ENCODE measurements around the gene RANBP9. TPM values are rescaled to one million over a fixed set of nuclear protein-coding genes. Genes with fewer than 3 reads are reported as not detected.

The RANBP9 gene
- total and polyA plus RNA-seq, 4 donors: 16.6 to 50.4 (median 25.5) TPM

GRCh38 chr6:13574571-13575376 lies 136.9 kb downstream of the RANBP9 start, which contains the start of gene SIRT5:
TSS of gene SIRT5 (plus strand) at chr6:13574601. CDS start at chr6:13584111, 9,510 bp downstream.
- Histone ChIP-seq H3K9ac (ENCODE audit: insufficient read depth in 1 of 2, low read length in 2 of 2) (peak within 1 kb of the TSS; percentile 48 to 59), H3K36me3 (ENCODE audit: control insufficient read depth in 4 of 4, insufficient read depth in 4 of 4, low read length in 4 of 4) (no peaks in the 10 kb centered on the region), H3K27ac (ENCODE audit: low read depth in 1 of 2, low read length in 1 of 2) (peak within 1 kb of the TSS; percentile 95 to 99), H3K4me3 (peak within 1 kb of the TSS; percentile 67), H3K4me1 (ENCODE audit: control insufficient read depth in 5 of 5, insufficient read depth in 5 of 5, low read length in 5 of 5) (peaks cover 0 to 10% (median 4%) of the 10 kb centered on the region in 5 donors), H3K27me3 (ENCODE audit: control insufficient read depth in 3 of 3, insufficient read depth in 3 of 3, low read length in 2 of 3) (no peaks in the 10 kb centered on the region), H3K9me3 (ENCODE audit: control insufficient read depth in 4 of 4, insufficient read depth in 3 of 4, low read length in 3 of 4) (no peaks in the 10 kb centered on the region)
- peak; percentile 73 for ATAC-seq (ENCODE audit: insufficient read depth, low FRiP score)
- TF ChIP-seq CTCF (IDR thresholded peaks at IDR 0.05; ENCODE audit: control extremely low read depth, extremely low read depth): no peak
- whole genome bisulfite sequencing, 2 donors: 0 to 1% methylated on average over 51 to 52 of the region's 52 CpGs
- DNase-seq: peak; percentile 78 to 83 (median 79)

GRCh38 chr6:13574149-13574570 lies 137.5 kb downstream of the RANBP9 start:
- ATAC-seq (ENCODE audit: insufficient read depth, low FRiP score): peak; percentile 95

GRCh38 chr6:13573669-13574110 lies 137.9 kb downstream of the RANBP9 start:
- Histone ChIP-seq H3K27me3 (ENCODE audit: control insufficient read depth in 3 of 3, insufficient read depth in 3 of 3, low read length in 2 of 3) (peaks cover 0 to 3% (median 0%) of the 10 kb centered on the region in 3 donors), H3K4me3 (peak overlapping the region; percentile 49), H3K9me3 (ENCODE audit: control insufficient read depth in 4 of 4, insufficient read depth in 3 of 4, low read length in 3 of 4) (no peaks in the 10 kb centered on the region), H3K36me3 (ENCODE audit: control insufficient read depth in 4 of 4, insufficient read depth in 4 of 4, low read length in 4 of 4) (no peaks in the 10 kb centered on the region), H3K9ac (ENCODE audit: insufficient read depth in 1 of 2, low read length in 2 of 2) (peak overlapping the region; percentile 47 to 59), H3K4me1 (ENCODE audit: control insufficient read depth in 5 of 5, insufficient read depth in 5 of 5, low read length in 5 of 5) (peaks cover 0 to 7% (median 4%) of the 10 kb centered on the region in 5 donors), H3K27ac (ENCODE audit: low read depth in 1 of 2, low read length in 1 of 2) (peak overlapping the region; percentile 76 to 99)
- 3 to 4% methylated on average over 14 of the region's 14 CpGs for WGBS, 2 donors
- DNase-seq (peak; percentile 46 to 54 (median 48)), ATAC-seq (ENCODE audit: insufficient read depth, low FRiP score) (no peak)
- no peak for TF ChIP-seq CTCF (IDR thresholded peaks at IDR 0.05; ENCODE audit: control extremely low read depth, extremely low read depth)

More at GRCh38 chr6:13574149-13574570, 137.5 kb downstream of the RANBP9 start:
- no peak overlapping the region for H3K9ac ChIP-seq (ENCODE audit: insufficient read depth in 1 of 2, low read length in 2 of 2)
- H3K36me3 ChIP-seq (ENCODE audit: control insufficient read depth in 4 of 4, insufficient read depth in 4 of 4, low read length in 4 of 4): no peaks in the 10 kb centered on the region
- peaks cover 0 to 10% (median 4%) of the 10 kb centered on the region in 5 donors for H3K4me1 ChIP-seq (ENCODE audit: control insufficient read depth in 5 of 5, insufficient read depth in 5 of 5, low read length in 5 of 5)
- peak overlapping the region; percentile 95 to 99 for H3K27ac ChIP-seq (ENCODE audit: low read depth in 1 of 2, low read length in 1 of 2)
- H3K9me3 ChIP-seq (ENCODE audit: control insufficient read depth in 4 of 4, insufficient read depth in 3 of 4, low read length in 3 of 4): no peaks in the 10 kb centered on the region
- peak; percentile 31 for TF ChIP-seq CTCF (IDR thresholded peaks at IDR 0.05; ENCODE audit: control extremely low read depth, extremely low read depth)
- H3K27me3 ChIP-seq (ENCODE audit: control insufficient read depth in 3 of 3, insufficient read depth in 3 of 3, low read length in 2 of 3): peaks cover 0 to 3% (median 0%) of the 10 kb centered on the region in 3 donors
- peak overlapping the region; percentile 67 for H3K4me3 ChIP-seq
- 0 to 1% methylated on average over 44 to 46 of the region's 46 CpGs for WGBS, 2 donors
- DNase-seq: peak; percentile 95 to 98 (median 95)

All from lung (tissue), 12 donors.